B cell (primary cell): ENCODE results near the gene DDOST.

Experiments
- CTCF ChIP-seq: fragments of 200-600 bp; IDR thresholded peaks from one replicate; pipeline ENCODE4 v1.8.0; 2022; ENCODE audit warnings: antibody characterized with exemption, mild to moderate bottlenecking
- EZH2 ChIP-seq: IDR thresholded peaks from 2 replicates; pipeline ENCODE4 v1.6.1; 2012; ENCODE audit warnings: borderline replicate concordance, low read depth, mild to moderate bottlenecking, moderate library complexity, low read length; ENCODE audit not compliant: insufficient read depth, poor library complexity, severe bottlenecking

- no peak for TF ChIP-seq CTCF
- TF ChIP-seq EZH2: no peak
These were observed 28.5 kb upstream of the DDOST start for GRCh38 chr1:20689645-20690056.
